Measurements from ENCODE around the gene SLC39A11. TPM values are rescaled to one million over a fixed set of nuclear protein-coding genes. Genes with fewer than 3 reads are reported as not detected.
"Not testable (repeated sequence)": the region's sequence is repeated elsewhere in the genome, so short reads cannot be mapped to it uniquely, and the experiment has no call there.

Gene SLC39A11
- total RNA-seq, 1 donor from 2014 or later, result 4.9 TPM

DNA sequence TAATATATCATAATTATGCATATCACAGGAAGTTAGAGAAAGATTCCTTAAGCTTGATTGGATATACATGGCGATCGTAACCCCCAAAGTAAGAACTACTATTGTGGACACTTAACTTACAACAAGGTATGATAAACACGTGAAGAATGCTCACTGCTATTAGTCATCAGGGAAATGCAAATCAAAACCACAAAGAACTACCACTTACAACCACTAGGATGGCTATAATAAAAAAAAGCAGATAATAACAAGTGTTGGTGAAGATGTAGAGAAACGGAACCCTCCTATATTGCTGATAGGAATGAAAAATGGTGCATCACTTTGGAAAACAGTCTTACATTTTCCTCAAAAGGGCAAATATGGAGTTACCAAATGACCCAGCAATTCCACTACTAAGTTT is 265.9 kb downstream of the SLC39A11 start:
- TF ChIP-seq, protein P1, sequence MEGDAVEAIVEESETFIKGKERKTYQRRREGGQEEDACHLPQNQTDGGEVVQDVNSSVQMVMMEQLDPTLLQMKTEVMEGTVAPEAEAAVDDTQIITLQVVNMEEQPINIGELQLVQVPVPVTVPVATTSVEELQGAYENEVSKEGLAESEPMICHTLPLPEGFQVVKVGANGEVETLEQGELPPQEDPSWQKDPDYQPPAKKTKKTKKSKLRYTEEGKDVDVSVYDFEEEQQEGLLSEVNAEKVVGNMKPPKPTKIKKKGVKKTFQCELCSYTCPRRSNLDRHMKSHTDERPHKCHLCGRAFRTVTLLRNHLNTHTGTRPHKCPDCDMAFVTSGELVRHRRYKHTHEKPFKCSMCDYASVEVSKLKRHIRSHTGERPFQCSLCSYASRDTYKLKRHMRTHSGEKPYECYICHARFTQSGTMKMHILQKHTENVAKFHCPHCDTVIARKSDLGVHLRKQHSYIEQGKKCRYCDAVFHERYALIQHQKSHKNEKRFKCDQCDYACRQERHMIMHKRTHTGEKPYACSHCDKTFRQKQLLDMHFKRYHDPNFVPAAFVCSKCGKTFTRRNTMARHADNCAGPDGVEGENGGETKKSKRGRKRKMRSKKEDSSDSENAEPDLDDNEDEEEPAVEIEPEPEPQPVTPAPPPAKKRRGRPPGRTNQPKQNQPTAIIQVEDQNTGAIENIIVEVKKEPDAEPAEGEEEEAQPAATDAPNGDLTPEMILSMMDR (IDR thresholded peaks at IDR 0.05), result no peak
- intact Hi-C loops (cut with DNase I), result no loop called here
- Histone ChIP-seq H3K9me3 (no peaks in the 10 kb centered on the region), H3K27ac (no peak overlapping the region), H3K4me3 (no peak overlapping the region), H3K27me3 (no peaks in the 10 kb centered on the region), H3K4me1 (no peaks in the 10 kb centered on the region), H3K36me3 (peaks cover 5 to 12% of the 10 kb centered on the region in 2 donors)
- no peak for DNase-seq (ENCODE audit: low spot score in 2 of 2)

DNA sequence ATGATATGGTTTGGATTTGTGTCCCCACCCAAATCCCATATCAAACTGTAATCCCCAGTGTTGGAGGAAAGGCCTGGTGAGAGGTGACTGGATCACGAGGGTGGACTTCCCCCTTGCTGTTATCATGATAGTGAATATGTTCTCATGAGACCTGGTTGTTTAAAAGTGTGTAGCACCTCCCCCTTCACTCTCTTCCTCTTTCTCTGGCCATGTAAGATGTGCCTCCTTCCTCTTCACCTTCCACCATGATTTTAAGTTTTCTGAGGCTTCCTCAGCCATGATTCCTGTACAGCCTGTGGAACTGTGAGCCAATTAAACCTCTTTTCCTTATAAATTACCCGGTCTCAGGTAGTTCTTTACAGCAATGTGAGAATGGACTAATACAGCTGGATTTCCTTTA is 266.4 kb downstream of the SLC39A11 start:
- H3K4me1 ChIP-seq; H3K27me3 ChIP-seq; H3K4me3 ChIP-seq; H3K27ac ChIP-seq; DNase-seq (ENCODE audit: low spot score in 2 of 2); intact Hi-C loops (cut with DNase I); H3K9me3 ChIP-seq: not testable (repeated sequence)
- peaks cover 5 to 12% of the 10 kb centered on the region in 2 donors for H3K36me3 ChIP-seq

DNA sequence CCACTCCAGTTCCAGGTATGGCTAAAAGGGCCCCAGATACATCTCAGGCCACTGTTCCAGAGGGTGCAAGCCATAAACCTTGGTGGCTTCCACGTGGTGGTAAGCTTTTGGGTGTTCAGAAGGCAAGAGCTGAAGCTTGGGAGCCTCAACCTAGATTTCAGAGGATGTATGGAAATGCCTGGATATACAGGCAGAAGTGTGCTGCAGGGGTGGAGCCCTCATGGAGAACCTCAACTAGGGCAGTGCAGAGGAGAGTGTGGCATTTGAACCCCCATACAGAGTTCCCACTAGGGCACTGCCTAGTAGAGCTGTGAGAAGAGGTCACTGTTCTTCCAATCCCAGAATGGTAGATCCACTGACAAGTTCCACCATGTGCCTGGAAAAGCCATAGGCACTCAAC is 267.3 kb downstream of the SLC39A11 start:
- no peaks in the 10 kb centered on the region for H3K4me1 ChIP-seq
- H3K36me3 ChIP-seq, result peaks cover 5 to 12% of the 10 kb centered on the region in 2 donors

DNA sequence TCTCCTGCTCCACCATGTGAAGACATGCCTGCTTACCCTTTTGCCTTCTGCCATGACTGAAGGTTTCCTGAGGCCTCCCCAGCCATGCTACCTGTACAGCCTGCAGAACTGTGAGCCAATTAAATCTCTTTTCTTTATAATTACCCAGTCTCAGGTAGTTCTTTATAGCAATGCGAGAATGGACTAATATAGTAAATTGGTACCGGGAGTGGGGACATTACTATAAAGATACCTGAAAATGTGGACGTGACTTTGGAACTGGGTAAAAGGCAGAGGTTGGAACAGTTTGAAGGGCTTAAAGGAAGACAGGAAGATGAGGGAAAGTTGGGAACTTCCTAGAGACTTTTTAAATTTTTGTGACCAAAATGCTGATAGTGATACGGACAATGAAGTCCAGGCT is 268.2 kb downstream of the SLC39A11 start:
- H3K4me1 ChIP-seq; H3K27me3 ChIP-seq; H3K27ac ChIP-seq; DNase-seq (ENCODE audit: low spot score in 2 of 2); H3K9me3 ChIP-seq; intact Hi-C loops (cut with DNase I); H3K4me3 ChIP-seq: not testable (repeated sequence)
- H3K36me3 ChIP-seq, result peaks cover 5 to 12% of the 10 kb centered on the region in 2 donors

More for the DNA sequence above, 267.3 kb downstream of the SLC39A11 start:
- no peak for DNase-seq (ENCODE audit: low spot score in 2 of 2)
- TF ChIP-seq, protein P1 (IDR thresholded peaks at IDR 0.05), result no peak
- no peak overlapping the region for H3K4me3 ChIP-seq
- intact Hi-C loops (cut with DNase I), result no loop called here
- H3K27ac ChIP-seq, result no peak overlapping the region
- H3K27me3 ChIP-seq, result no peaks in the 10 kb centered on the region
- no peaks in the 10 kb centered on the region for H3K9me3 ChIP-seq

DNA sequence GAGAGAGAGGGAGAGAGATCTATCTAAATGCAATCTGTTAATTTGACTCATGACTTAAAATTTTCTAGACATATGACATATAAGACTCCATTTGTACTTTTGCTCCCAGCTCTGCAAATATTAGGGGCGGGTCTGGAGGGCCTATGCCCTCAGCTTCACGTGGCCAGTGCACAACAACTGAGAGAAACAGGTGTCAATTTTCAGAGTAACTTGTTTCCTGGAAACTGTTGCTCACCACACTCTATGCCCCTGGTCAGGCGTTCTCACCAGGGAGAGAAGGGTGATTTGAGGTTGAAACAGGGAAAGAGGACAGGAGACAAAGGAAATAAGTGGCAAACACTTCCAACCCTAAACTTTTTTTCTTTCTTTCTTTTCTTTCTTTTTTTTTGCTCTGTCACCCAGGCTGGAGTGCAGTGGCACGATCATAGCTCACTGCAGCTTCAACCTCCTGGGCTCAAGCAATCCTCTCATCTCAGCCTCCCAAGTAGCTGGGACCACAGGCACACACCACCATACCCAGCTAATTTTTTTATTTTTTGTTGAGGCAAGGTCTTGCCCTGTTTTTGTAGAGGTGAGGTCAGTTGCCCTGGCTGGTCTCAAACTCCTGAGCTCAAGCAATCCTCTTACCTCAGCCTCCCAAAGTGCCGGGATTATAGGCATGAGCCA is 270.0 kb downstream of the SLC39A11 start:
- intact Hi-C loops (cut with DNase I), result no loop called here
- Histone ChIP-seq H3K9me3 (no peaks in the 10 kb centered on the region), H3K36me3 (peaks cover 5 to 22% of the 10 kb centered on the region in 2 donors), H3K4me1 (no peaks in the 10 kb centered on the region), H3K27me3 (no peaks in the 10 kb centered on the region), H3K4me3 (no peak overlapping the region), H3K27ac (no peak overlapping the region)
- TF ChIP-seq, protein P1 (IDR thresholded peaks at IDR 0.05), result no peak
- no peak for DNase-seq (ENCODE audit: low spot score in 2 of 2)

DNA sequence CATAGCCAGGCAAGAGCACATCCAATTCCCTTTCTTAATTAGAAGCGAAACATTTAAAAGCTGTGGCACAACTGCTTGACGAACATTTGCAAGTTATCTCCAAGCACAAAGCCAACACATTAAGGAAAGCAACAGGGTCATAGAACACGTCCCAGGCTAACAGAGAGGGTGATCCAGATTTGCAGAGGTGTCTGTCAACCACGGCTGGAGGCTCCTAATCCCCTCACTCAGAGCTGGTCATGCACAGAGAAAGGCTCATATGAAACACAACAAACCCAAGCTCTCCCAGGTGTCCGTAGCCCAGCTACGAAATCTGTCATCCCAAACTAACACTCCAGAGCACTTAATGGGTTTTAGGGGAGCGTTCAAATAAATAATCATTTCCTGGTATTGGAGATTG is 276.1 kb downstream of the SLC39A11 start:
- Histone ChIP-seq H3K4me1 (no peaks in the 10 kb centered on the region), H3K27me3 (no peaks in the 10 kb centered on the region), H3K4me3 (no peak overlapping the region), H3K9me3 (peaks cover 0 to 10% of the 10 kb centered on the region in 2 donors), H3K27ac (no peak overlapping the region), H3K36me3 (peaks cover 0 to 28% of the 10 kb centered on the region in 2 donors)
- TF ChIP-seq, protein P1 (IDR thresholded peaks at IDR 0.05), result no peak
- intact Hi-C loops (cut with DNase I), result no loop called here
- no peak for DNase-seq (ENCODE audit: low spot score in 2 of 2)

DNA sequence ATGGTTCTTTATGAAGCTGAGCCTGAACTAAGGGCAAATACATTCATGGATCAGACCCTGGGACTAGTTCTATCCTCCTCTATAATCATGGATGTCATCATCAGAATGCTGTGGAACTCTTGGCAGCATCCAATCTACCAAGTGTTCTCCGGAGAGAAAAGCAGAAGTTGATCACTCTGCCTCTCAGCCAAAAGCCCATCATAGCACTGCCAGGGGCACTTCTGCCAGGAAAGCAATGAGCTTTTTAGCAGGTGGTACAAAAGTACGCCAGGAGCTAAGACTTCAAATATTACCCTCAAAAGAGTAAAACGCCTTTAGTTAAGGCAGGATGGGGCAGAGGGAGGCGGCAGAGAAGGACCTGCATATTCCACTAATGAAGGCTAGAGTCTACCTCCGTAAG is 279.0 kb downstream of the SLC39A11 start:
- peaks cover 0 to 36% of the 10 kb centered on the region in 2 donors for H3K36me3 ChIP-seq
- no peaks in the 10 kb centered on the region for H3K27me3 ChIP-seq
- H3K4me3 ChIP-seq, result no peak overlapping the region
- TF ChIP-seq, protein P1 (IDR thresholded peaks at IDR 0.05), result no peak
- H3K27ac ChIP-seq, result no peak overlapping the region
- DNase-seq (ENCODE audit: low spot score in 2 of 2), result no peak
- no peaks in the 10 kb centered on the region for H3K4me1 ChIP-seq
- intact Hi-C loops (cut with DNase I), result no loop called here
- peaks cover 0 to 14% of the 10 kb centered on the region in 2 donors for H3K9me3 ChIP-seq
